GM12875 (cell line): ENCODE data around the gene TNIK.

Experiments
- H3K4me3 ChIP-seq: one replicate; pipeline ENCODE4 v1.5.1; 2011; ENCODE audit warnings: low read depth, low read length, control low read depth
- CTCF ChIP-seq: IDR thresholded peaks from 2 replicates; pipeline ENCODE4 v1.5.1; 2011; ENCODE audit warnings: low read depth, mild to moderate bottlenecking, control low read depth, inconsistent platforms, low read length, moderate library complexity, borderline replicate concordance; ENCODE audit not compliant: insufficient read depth

Gene TNIK

DNA sequence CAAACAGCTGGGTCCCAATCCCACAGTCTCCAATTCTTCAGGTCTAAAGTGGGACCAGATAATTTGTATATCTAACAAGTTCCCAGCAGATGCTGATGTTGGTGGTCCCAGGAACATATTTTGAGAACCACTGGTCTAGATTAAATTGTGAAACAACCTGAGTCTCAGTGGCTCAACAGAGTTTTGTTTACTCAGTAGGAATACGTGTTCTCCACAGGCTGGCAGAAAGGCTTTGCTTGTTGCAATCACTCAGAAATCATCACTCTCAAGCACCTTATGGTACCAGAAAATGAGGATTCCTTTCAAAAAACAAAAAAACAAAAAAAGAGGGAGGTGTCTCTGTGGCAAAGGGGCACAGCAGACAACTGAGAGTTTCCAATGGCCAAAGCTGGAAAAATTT lies 118.0 kb downstream of the TNIK start:
- no peak for TF ChIP-seq CTCF
- no peak overlapping the region for H3K4me3 ChIP-seq

GRCh38 chr3:171340434-171340833 lies 119.8 kb downstream of the TNIK start:
- TF ChIP-seq CTCF: no peak
- no peak overlapping the region for H3K4me3 ChIP-seq

DNA sequence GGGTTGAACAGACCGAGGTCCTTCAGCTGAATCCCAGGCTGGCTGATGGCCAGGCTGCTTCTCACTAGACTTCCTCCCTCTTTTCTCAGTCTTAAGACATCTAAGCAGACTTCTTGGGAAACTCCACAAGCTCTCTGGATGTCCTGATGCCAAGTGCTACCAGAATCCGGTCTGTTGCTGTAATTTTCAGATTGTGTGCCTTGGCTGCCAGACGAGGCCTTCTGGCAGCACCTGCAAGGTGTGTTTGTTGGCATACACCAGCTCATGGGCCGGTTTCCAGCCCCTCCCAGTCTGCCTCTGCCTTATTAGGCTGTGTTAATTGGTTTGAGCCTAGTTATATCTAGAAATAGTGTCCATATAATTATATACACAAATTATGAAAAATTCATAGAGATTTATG lies 120.6 kb downstream of the TNIK start:
- no peak for TF ChIP-seq CTCF
- H3K4me3 ChIP-seq: no peak overlapping the region

DNA sequence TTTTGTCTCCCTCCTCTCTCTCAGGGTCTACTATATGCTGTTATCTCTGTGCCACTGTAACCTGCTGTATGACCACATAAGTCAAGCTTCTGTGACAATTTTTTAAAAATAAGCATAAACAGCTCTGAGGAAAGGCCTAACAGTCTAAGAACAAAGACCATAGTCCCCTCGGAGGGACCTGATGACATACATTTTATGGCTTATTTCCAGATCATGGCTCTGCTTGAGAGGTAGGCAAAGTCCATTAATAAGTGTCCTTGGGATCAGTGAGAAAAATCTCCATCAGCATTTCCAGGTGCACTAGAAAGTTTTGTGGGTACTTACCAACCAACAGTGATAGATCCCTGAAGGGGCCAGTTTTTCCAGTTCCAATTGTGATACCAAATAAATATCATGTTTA lies 123.8 kb downstream of the TNIK start:
- no peak for TF ChIP-seq CTCF

GRCh38 chr3:171335559-171335958 lies 124.6 kb downstream of the TNIK start:
- no peak overlapping the region for H3K4me3 ChIP-seq
- no peak for TF ChIP-seq CTCF

More for the DNA sequence above, 123.8 kb downstream of the TNIK start:
- no peak overlapping the region for H3K4me3 ChIP-seq

- no peak for TF ChIP-seq CTCF
- no peak overlapping the region for H3K4me3 ChIP-seq
These were observed 125.8 kb downstream of the TNIK start for GRCh38 chr3:171334465-171334811.

DNA sequence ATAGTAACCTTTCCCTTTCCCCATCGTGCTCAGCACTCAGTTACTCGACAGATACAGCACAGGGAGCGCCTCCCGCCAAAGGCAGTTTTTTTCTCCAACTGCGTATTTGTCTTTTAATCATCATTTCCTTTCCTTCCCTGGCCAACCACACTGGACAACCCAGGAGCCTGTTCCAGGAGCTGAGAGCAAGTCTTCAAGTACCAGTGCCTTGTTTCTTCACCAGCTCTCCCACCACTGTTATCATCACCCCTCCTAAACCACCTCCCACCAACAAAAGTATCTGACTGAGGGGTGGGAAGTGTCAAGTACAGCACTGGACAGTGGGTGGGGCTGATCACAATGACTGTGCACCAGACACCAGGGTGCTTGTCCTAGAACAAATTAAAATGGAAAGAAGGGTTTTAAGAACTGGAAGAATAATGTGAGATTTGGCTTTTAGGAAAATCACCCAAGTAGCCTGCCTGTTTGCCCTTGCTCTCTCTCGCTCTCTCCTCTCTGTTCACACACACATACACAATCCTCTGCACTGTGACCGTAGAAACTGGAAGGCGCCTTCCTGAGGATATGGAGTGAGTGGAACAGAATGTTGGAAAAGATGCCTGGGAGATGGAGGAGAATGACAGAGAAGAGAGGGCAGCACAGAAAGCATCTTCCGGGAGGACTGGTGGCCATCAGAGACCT lies 126.3 kb downstream of the TNIK start:
- no peak overlapping the region for H3K4me3 ChIP-seq
- TF ChIP-seq CTCF: no peak
